Measurements from ENCODE around the gene UBD. TPM values are rescaled to one million over a fixed set of nuclear protein-coding genes. Genes with fewer than 3 reads are reported as not detected.
A peak's percentile ranks its signal among the peaks of the same experiment; 100 is the strongest.

The UBD gene
- total RNA-seq, 1 experiment from 2014 or later, result not detected

DNA sequence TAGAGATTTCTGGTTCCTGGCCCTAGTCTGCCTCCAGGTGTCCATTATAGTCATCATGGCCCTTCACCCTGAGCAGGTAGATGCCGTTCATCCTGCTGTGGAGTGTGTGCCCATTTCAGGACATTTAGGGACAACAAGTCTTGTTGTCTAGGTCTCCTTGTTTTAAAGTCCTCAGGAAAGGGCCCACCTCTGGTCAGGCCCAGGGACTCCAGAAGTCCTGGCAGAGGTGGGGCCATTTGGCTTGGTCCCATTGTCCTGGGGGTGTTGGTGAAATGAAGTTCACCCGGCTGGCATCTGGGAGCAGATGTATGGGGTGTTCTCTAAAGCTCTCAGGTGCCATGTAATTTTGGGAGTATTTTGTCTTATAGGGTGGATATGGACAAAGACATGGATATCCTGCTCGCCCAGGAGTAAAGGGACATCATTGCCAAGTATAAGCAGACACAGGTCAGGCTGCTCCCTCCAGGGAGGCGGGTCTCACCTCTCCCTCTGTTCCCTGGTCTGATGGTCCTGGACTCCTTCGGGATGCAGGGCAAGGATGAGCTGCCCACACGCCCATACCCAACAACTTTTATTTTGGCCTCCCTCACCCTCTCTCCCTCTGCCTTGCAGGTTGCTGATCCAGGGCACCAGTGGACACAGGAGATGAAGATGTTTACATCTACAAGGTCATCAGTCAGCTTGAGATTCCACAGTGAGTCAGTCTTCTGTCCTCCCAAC is 40.1 kb downstream of the UBD start:
- no peak overlapping the region for H4K5ac ChIP-seq (ENCODE audit: insufficient read length, low read depth, low read length)
- Mint-ChIP-seq H3K9me3 (peaks cover 23 to 26% of the 10 kb centered on the region in 2 experiments), H3K27ac (no peak overlapping the region; a peak in 1 of 7 replicates), H3K4me3 (no peak overlapping the region), H3K4me1 (peaks cover 2% of the 10 kb centered on the region in 2 experiments), H3K27me3 (ENCODE audit: low read depth) (no peaks in the 10 kb centered on the region), H3K36me3 (ENCODE audit: insufficient read depth in 1 of 3, low read depth in 3 of 3) (peaks cover 14 to 24% (median 15%) of the 10 kb centered on the region in 3 experiments)
- H3K9me3 ChIP-seq (ENCODE audit: control insufficient read depth, low read depth, low read length), result peaks cover 5% of the 10 kb centered on the region
- no peak overlapping the region for H3K18ac ChIP-seq (ENCODE audit: insufficient read length, low read depth, low read length)
- no peak overlapping the region for H4K91ac ChIP-seq (ENCODE audit: insufficient read length, low read depth, low read length)
- no peaks in the 10 kb centered on the region for H3K4me1 ChIP-seq (ENCODE audit: insufficient read depth, low read length)
- H2BK5ac ChIP-seq (ENCODE audit: insufficient read length, low read length), result no peak overlapping the region
- H3K27ac ChIP-seq (ENCODE audit: insufficient read length, low read depth, low read length), result no peak overlapping the region
- H2AFZ ChIP-seq (ENCODE audit: low read length), result no peak overlapping the region
- DNase-seq, result peak; percentile 5
- H3K79me1 ChIP-seq (ENCODE audit: insufficient read depth, low read depth, low read length, poor library complexity, severe bottlenecking), result no peaks in the 10 kb centered on the region
- no peak overlapping the region for H3K23ac ChIP-seq (ENCODE audit: insufficient read length, low read depth, low read length)
- no CpG with 5 or more reads among the region's 6 CpGs for WGBS (ENCODE audit: extremely low coverage, insufficient read length, low lambda C conversion rate)
- no peaks in the 10 kb centered on the region for H3K79me2 ChIP-seq (ENCODE audit: insufficient read depth, low read length)
- no peak overlapping the region for H3K14ac ChIP-seq (ENCODE audit: insufficient read depth, low read length)
- TF ChIP-seq, protein P1, sequence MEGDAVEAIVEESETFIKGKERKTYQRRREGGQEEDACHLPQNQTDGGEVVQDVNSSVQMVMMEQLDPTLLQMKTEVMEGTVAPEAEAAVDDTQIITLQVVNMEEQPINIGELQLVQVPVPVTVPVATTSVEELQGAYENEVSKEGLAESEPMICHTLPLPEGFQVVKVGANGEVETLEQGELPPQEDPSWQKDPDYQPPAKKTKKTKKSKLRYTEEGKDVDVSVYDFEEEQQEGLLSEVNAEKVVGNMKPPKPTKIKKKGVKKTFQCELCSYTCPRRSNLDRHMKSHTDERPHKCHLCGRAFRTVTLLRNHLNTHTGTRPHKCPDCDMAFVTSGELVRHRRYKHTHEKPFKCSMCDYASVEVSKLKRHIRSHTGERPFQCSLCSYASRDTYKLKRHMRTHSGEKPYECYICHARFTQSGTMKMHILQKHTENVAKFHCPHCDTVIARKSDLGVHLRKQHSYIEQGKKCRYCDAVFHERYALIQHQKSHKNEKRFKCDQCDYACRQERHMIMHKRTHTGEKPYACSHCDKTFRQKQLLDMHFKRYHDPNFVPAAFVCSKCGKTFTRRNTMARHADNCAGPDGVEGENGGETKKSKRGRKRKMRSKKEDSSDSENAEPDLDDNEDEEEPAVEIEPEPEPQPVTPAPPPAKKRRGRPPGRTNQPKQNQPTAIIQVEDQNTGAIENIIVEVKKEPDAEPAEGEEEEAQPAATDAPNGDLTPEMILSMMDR (conservative IDR thresholded peaks at IDR 0.05), result no peak
- H2BK120ac ChIP-seq (ENCODE audit: low read depth, low read length, poor library complexity, severe bottlenecking), result no peak overlapping the region
- no peak overlapping the region for H3K4ac ChIP-seq (ENCODE audit: low read depth, low read length)
- no peaks in the 10 kb centered on the region for H3K23me2 ChIP-seq (ENCODE audit: insufficient read length, low read depth, low read length, poor library complexity, severe bottlenecking)
- H2AK5ac ChIP-seq (ENCODE audit: insufficient read length, low read length), result no peak overlapping the region
- no peak overlapping the region for H3K9ac ChIP-seq (ENCODE audit: extremely low read depth, insufficient read length, low read length)
- no peak overlapping the region for H2BK20ac ChIP-seq (ENCODE audit: low read depth, low read length, poor library complexity, severe bottlenecking)
- H3K27me3 ChIP-seq (ENCODE audit: insufficient read depth, low read length), result no peaks in the 10 kb centered on the region
- H4K8ac ChIP-seq (replicated peaks; ENCODE audit: insufficient read length, low read depth, low read length), result no peak overlapping the region
- H3K56ac ChIP-seq (ENCODE audit: insufficient read length, low read depth, low read length), result no peak overlapping the region
- H3T11ph ChIP-seq (ENCODE audit: low read length), result no peak overlapping the region
- no peak overlapping the region for H3K4me2 ChIP-seq (ENCODE audit: insufficient read depth, insufficient read length, low read length)
- H2BK12ac ChIP-seq (ENCODE audit: insufficient read length, low read depth, low read length), result no peak overlapping the region
- H2BK15ac ChIP-seq (ENCODE audit: low read depth, low read length), result no peak overlapping the region
- no peaks in the 10 kb centered on the region for H4K20me1 ChIP-seq (ENCODE audit: control insufficient read depth, insufficient read depth, insufficient read length)

Measured in H9 (cell line).